ENCODE results near the gene PRELID1.

Gene PRELID1

DNA sequence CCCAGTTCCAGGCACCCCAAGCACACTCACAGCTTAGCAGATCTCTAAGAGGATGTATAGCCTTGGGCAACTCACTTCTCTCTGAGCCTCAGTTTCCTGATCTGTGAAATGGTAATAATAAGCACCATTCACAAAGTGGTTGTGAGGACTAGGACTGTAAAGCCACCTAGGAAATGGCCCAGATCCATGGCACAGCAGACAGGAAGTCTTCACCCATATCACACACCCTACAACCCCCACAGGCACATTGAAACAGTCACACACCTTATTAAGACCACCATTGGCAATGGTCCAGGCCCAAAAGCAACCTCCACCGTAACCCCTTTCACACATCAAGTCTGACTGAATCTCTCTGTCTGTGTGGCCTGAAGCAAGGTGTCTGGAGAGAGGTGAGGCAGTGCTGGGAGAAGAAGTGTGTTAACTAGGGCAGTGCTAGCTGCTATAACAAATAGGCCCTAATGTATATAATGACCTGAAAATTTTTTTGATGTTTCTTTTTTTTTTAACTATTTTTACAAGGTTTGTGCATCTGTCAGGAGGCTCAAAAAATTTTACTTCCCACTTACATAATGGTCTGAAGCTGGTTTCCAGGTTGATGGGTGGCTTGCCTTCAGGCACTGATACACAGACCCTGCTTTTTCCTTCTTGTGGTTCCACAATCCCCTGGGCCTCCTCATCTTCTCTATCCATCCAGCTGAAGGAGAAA lies 51.7 kb downstream of the PRELID1 start:
- H3K9ac ChIP-seq (ENCODE audit: low read length) = no peak overlapping the region
- H4K20me1 ChIP-seq (ENCODE audit: insufficient read depth, low read length) = no peaks in the 10 kb centered on the region

DNA sequence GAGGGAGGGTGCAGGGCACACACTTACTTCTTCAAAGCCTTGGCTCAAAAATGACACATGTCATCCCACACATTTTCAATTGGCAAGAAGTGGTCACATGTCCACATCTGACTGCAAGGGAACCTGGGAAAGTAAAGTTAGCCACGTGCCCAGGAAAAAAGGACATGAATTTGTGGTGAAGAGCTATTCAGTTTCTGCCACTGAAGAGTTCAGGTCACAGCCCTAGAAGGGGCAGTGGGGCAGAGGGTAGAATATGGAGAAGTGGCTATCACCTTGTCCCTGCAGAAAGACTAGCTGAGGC lies 52.2 kb downstream of the PRELID1 start:
- no peaks in the 10 kb centered on the region for H3K9me2 ChIP-seq (replicated peaks; ENCODE audit: insufficient read depth, low read length)
- no peak overlapping the region for H3K4me2 ChIP-seq (ENCODE audit: low read depth, low read length)
- H3K27ac ChIP-seq (ENCODE audit: low read length) = no peak overlapping the region
- H2AFZ ChIP-seq (ENCODE audit: low read length) = no peak overlapping the region
- no peak for DNase-seq
- peaks cover 37% of the 10 kb centered on the region for H3K4me1 ChIP-seq (ENCODE audit: low read length)
- no peaks in the 10 kb centered on the region for H3K36me3 ChIP-seq (replicated peaks; ENCODE audit: insufficient read depth, low read length)
- H3K9ac ChIP-seq (ENCODE audit: low read length) = no peak overlapping the region
- no peak for TF ChIP-seq EZH2 (optimal IDR thresholded peaks at IDR 0.05; ENCODE audit: low read depth, low read length)
- TF ChIP-seq, protein P1, sequence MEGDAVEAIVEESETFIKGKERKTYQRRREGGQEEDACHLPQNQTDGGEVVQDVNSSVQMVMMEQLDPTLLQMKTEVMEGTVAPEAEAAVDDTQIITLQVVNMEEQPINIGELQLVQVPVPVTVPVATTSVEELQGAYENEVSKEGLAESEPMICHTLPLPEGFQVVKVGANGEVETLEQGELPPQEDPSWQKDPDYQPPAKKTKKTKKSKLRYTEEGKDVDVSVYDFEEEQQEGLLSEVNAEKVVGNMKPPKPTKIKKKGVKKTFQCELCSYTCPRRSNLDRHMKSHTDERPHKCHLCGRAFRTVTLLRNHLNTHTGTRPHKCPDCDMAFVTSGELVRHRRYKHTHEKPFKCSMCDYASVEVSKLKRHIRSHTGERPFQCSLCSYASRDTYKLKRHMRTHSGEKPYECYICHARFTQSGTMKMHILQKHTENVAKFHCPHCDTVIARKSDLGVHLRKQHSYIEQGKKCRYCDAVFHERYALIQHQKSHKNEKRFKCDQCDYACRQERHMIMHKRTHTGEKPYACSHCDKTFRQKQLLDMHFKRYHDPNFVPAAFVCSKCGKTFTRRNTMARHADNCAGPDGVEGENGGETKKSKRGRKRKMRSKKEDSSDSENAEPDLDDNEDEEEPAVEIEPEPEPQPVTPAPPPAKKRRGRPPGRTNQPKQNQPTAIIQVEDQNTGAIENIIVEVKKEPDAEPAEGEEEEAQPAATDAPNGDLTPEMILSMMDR (IDR thresholded peaks at IDR 0.05; ENCODE audit: low read length) = no peak
- no peak for TF ChIP-seq EZH2phosphoT487 (IDR thresholded peaks at IDR 0.05; ENCODE audit: low read length)
- no peaks in the 10 kb centered on the region for H3K9me3 ChIP-seq (replicated peaks; ENCODE audit: insufficient read depth, low read length)
- H4K20me1 ChIP-seq (ENCODE audit: insufficient read depth, low read length) = no peaks in the 10 kb centered on the region
- no peak overlapping the region for H3K4me3 ChIP-seq (ENCODE audit: low read length)
- peaks cover 35% of the 10 kb centered on the region for H3K79me2 ChIP-seq (ENCODE audit: low read length)
- no peaks in the 10 kb centered on the region for H3K27me3 ChIP-seq (replicated peaks; ENCODE audit: insufficient read depth, low read length)
- peaks cover 7% of the 10 kb centered on the region; the same call in 1 of the 2 replicates for H3F3A ChIP-seq (ENCODE audit: insufficient read depth, low read length)

More for the DNA sequence above, 51.7 kb downstream of the PRELID1 start:
- no peak overlapping the region for H3K27ac ChIP-seq (ENCODE audit: low read length)
- H2AFZ ChIP-seq (ENCODE audit: low read length) = no peak overlapping the region
- no peak overlapping the region for H3K4me3 ChIP-seq (ENCODE audit: low read length)
- peaks cover 37% of the 10 kb centered on the region for H3K79me2 ChIP-seq (ENCODE audit: low read length)
- H3K4me1 ChIP-seq (ENCODE audit: low read length) = peaks cover 40% of the 10 kb centered on the region
- no peaks in the 10 kb centered on the region for H3K36me3 ChIP-seq (replicated peaks; ENCODE audit: insufficient read depth, low read length)
- no peak overlapping the region for H3K4me2 ChIP-seq (ENCODE audit: low read depth, low read length)
- H3K9me2 ChIP-seq (replicated peaks; ENCODE audit: insufficient read depth, low read length) = no peaks in the 10 kb centered on the region
- DNase-seq = no peak
- peaks cover 7% of the 10 kb centered on the region; the same call in 1 of the 2 replicates for H3F3A ChIP-seq (ENCODE audit: insufficient read depth, low read length)
- H3K9me3 ChIP-seq (replicated peaks; ENCODE audit: insufficient read depth, low read length) = no peaks in the 10 kb centered on the region
- no peak for TF ChIP-seq EZH2 (optimal IDR thresholded peaks at IDR 0.05; ENCODE audit: low read depth, low read length)
- TF ChIP-seq, protein P1 (IDR thresholded peaks at IDR 0.05; ENCODE audit: low read length) = no peak
- TF ChIP-seq EZH2phosphoT487 (IDR thresholded peaks at IDR 0.05; ENCODE audit: low read length) = no peak
- H3K27me3 ChIP-seq (replicated peaks; ENCODE audit: insufficient read depth, low read length) = no peaks in the 10 kb centered on the region

Measured in MM.1S (cell line).